Hematopoietic multipotent progenitor cell treated with erythropoietin and hydrocortisone succinate and interleukin-3 and kit ligand, for 6 days (in vitro differentiated cells): ENCODE measurements around the gene FAF2.
"Not testable (repeated sequence)": the region's sequence is repeated elsewhere in the genome, so short reads cannot be mapped to it uniquely, and the experiment has no call there.

ENCODE experiments used
- DNase-seq: peaks from one replicate; pipeline ENCODE4 v3.0.0-alpha.2; 2015

FAF2 gene

DNA sequence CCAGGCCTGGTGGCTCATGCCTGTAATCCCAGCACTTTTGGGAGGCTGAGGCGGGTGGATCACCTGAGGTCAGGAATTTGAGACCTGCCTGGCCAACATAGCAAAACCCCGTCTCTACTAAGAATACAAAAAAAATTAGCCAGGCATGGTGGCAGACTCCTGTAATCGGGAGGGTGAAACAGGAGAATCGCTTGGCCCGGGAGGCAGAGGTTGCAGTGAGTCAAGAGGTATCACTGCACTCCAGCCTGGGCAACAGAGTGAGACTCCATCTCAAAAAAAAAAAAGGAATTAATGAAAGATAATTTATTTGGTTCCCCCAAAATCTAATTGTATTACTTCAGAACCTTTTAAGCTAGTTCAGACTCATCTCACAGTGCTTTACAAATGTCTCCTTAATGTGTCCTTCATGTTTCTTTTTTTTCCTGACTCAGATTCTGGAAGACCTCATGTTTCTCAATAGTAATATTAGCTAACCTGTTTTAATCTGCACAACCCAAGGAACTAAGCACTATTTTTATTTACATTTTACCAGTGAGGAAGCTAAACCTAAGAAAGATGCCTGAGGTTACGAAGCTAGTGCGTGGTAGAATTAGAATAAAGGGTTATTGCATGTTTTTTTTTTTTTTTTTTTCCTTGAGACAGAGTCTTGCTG, 15.1 kb downstream of the FAF2 start:
- no peak for DNase-seq

DNA sequence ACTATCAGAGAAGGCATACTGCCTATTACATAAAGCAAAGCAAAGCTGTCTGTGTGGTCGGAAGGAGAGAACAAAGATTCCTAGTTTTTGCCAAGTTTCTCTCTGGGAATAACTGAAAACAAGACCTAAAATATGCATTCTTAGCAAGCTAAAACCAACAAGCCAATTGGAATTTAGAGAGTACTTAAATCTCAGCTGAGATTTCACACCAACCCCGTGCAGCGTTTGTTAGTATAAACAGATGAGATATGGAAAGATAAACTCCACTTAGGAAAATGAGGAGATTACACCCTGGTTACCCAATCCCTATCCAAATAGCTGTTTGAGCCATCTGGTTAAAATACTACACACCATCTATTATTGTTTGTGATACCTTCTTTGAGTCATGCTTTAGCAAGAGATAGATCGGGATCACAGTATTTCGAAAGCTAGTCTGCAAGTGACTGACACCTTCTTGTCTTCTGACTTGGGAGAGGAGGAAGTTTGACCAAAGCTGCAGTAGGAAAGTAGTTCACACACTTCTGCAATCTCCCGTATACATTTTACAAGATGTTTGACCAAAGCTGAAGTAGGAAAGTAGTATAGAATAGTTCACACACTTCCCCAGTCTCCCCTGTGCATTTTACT, 18.2 kb downstream of the FAF2 start:
- peak; percentile 43 for DNase-seq

DNA sequence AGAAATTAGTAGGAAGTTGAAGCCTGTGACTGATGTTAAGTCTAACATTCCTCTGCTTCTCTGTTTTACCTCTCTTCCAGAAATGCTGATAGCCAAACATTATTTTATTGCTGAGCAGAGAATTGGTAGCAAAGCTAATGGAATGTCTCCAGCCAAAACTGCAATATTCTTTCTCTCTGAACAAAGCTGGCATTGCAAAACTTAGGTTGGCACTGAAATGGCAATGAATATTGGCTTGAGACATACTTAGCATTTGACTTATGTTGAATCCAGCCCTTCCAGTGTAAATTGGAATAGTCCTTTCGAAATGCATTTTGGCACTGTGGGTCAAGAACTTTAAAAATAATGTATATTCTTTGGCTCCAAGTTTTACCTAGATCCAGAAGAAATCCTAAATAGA, 21.1 kb downstream of the FAF2 start:
- DNase-seq: no peak

DNA sequence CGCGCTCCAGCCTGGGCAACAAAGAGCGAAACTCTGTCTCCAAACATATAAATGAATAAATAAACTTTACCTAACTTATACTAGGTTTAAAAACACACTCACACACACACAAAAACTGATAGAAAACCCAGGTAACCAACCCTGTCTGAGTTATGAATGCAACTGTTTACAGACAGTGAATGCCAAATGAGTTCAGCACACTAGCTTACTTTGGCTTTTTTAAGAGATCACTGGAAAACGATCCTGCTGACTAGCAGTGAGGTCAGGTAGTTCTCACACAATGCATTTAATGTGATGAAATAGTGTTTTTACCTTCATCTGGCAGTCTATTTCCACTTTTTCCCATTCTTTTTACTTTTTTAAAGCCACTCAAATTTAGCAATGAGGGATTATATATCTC, 22.4 kb downstream of the FAF2 start:
- no peak for DNase-seq

DNA sequence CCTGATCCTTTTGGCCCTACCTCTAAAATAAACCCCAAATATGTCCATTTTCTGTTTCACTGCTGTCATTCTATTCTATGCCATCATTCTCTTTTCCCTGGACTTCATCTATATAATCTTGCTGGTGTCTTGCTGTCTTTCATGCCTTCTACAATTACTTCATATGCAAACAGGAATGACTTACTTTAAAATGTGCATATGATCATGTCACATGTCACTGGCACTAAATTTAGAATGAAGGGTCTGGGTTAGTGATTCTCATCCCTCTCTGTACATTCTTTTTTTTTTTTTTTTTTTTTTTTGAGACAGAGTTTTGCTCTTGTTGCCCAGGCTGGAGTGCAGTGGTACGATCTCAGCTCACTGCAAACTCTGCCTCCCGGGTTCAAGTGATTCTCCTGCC, 22.9 kb downstream of the FAF2 start:
- no peak for DNase-seq

DNA sequence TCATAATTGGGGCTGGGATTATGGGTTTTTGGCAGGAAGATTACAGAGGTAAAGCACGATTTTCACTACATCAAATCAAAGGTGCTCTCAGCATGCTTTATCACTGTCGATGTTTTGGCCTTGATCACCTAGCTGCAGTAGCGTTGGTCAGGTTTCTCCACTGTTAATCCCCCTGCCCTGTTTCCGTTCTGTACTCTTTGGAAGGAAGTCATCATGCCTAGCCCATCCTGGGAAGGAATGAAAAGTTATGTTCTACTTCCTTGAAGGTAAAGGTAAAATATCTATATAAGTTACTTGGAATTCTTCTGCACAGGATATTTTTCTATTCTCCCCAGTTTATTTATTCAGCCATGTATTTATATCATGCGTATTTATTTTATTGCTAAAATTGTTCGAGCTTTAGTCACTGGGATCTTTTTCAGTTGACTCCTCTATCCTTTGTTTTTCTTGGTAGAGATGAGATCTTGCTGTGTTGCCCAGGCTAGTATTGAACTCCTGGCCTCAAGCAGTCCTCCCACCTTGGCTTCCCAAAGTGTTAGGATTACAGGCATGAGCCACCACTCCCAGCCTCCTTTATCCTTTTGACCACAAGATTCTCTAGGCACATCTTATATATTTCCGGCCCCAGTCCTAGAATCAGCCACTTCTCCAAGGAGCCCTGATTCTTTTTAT, 25.3 kb downstream of the FAF2 start:
- no peak for DNase-seq

DNA sequence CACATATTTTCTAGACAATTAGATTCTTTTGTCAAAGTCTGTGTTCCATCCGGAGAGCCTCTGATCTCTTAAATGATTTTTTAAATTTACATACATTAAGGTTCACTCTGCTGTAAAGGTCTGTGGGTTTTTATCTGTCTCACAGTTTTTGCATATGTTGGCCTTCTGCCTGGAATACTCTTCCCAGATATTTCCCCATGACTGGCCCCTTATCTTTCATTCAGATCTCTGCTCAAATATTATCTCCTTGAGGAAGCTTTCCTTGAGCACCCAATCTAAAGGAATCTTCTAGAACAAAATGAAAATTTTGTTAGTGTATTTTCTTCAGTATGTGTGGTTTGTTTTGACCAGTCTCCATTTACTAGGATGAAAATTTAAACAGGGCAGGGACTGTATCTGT, 26.3 kb downstream of the FAF2 start:
- peak; percentile 31 for DNase-seq

DNA sequence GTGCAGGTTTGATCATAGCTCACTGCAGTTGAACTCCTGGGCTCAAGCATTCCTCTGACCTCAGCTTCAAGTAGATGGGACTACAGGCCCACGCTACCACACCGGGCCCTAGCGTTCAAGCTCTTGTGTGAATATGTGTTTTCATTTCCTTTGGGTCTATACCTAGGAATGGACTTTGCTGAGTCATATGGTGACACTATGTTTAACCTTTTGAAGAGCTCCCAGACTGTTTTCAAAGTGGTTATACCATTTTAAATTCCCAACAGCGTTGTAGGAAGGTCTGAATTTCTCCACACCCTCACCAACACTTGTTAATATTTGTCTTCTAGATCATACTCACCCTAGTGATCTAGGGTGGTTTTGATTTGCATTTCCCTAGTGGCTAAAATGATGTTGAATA, 33.5 kb downstream of the FAF2 start:
- DNase-seq: no peak

DNA sequence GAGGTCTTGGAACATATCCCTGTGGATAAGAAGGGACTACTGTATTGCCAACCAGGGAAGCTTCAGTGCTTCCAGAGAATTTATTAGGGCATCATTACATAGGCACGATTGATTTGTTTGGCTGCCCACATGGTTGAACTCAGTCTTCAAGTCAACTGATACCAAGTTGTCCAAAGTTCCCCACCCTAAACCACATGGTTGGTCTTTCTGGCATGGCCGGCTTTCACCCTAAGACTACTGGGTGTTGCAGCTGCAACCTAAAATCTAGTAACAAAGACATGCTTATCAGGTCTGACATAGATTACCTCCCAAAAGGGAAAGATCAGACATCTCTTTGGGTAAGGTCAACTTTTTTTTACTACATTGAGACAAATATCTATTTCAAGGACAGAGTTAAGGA, 37.0 kb downstream of the FAF2 start:
- DNase-seq: peak; percentile 69

DNA sequence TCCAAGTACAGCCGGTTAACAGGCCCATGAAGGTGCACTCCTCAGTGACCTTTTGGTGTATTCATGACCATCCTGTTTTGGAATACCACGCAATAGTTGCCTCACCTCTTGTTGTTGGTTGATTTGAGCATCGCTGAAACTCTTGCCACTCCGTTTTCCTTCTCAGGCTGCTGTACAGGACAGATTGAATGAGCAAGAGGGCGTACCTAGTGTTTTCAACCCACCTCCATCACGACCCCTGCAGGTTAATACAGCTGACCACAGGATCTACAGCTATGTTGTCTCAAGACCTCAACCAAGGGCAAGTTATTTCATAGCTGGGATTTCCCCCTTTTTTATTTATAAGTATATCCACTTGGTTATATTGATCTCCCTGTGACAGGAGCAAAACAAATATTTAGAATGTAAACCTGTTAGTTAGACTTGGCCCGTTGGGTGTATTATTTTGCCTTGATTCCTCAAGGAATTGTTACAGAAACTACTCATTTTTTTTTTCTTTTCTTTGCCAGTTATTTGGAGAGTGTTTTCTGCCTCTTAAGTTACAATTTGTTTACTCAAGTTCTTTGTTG, 38.1 kb downstream of the FAF2 start:
- DNase-seq: no peak

DNA sequence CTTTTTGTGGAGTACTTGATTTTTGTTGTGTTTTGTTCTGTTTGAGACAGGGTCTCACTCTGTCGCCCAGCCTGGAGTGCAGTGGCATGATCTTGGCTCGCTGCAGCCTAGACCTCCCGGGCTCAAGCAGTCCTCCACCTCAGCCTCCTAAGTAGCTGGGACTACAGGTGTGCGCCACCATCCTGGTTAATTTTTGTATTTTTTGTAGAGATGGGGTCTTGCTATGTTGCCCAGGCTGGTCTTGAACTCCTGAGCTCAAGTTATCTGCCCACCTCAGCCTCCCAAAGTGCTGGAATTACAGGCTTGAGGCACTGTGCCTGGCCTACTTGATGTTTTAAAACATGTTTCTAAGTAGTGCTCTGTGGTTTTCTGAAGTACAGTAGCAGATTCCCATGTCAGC, 39.0 kb downstream of the FAF2 start:
- DNase-seq: not testable (repeated sequence)

DNA sequence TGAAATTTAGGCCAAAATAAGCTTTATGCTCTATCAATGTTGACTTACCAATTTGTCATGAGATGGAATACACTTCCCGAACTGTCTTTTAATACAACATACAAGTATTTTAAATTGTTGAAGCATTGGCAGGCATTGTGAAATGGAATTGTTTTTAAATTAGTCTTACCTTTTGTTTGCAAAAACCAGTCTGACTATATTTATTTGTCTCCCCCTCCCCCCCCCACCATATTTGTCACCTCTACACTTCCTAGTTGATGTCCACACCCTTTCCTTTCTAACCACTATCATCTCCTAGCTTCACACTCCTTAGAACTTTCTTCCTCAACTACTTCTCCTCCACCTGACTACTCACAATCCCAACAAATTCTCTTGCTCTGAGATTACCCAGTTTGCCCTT, 40.9 kb downstream of the FAF2 start:
- no peak for DNase-seq

DNA sequence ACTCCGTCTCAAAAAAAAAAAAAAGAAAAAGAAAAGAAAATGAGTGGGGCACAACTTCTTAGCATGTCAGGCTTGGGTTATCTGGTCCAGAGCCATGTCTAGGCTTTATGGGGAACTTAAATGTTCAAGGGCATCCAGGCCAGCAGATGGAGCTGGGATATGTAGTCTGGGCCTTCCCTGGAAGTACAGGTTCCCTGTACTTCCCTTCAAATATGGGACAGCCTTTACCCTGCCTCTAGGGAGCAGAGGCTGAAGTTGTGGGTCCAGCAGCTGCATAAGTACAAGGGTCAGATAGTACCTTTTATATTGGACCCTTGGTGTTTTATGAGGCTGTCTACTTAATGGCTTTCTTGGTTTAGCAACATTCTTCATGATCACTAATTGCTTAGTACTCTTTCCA, 42.1 kb downstream of the FAF2 start:
- DNase-seq: no peak

DNA sequence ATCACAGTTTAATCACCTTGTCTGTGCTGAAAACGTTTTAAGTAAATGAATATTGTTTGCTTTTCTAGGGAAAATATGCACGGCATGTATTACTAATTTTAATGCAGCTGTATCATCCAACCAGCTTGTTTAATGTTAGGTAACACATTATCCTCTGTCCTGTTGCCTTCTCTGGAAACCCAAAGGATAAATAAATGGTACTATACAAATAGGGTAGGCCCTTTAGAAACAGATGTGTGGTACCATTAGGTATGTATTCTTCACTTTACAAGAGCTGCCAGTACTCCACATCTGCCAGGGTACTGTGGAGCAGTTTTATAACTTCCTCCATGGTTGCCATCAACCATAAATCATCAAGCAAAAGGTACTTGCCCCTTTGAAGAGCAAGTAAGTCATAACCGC, 42.9 kb downstream of the FAF2 start:
- DNase-seq: no peak

DNA sequence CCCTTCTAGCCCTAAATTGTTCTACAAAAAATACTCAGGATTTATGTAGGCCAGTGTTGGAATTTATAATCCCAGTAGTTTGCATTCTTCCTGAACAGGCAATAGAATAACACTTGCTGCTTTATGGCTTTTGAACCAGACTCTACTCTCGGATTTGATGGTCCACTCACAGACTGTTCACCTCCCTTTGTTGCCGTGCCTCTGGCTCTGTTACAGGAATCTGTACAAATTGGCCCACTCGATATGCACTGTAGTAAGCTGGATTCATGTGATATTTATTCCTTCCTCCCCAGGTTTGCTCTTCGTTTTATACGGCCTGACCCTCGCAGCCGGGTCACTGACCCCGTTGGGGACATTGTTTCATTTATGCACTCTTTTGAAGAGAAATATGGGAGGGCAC, 43.7 kb downstream of the FAF2 start:
- DNase-seq: no peak

DNA sequence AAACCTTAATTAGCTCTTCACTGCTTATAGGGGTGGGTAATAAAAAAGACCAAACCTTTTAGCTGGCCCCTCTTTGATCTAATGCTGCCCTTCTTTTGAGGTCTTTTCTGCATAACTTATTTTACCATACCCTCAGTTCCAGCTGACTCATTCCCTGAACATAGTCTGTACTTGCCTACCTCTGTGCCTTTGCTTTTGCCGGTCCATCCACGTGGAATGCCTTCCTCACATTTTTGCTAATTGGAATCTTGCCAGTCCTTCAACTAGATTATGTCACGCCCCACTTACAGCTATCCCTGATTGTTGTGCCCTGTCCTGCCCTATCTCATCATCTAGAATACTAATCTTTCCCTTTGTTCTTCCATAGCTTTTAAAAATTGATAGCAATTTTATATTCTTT, 44.2 kb downstream of the FAF2 start:
- no peak for DNase-seq

DNA sequence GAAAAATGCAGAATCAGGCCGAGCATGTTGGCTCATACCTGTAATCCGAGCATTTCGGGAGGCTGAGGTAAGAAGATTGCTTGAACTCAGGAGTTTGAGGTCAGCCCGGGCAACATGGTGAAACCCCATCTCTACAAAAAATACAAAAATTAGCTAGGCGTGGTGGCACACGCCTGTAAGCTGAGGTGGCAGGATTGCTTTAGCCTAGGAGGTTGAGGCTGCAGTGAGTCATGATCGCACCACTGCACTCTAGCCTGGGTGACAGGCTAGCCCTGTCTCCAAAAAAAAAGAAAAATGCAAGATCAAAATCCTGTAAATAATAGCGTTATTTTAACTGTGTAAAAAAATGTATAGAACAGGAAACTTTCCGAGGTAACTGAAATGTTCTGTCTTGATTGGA, 49.7 kb downstream of the FAF2 start:
- no peak for DNase-seq

DNA sequence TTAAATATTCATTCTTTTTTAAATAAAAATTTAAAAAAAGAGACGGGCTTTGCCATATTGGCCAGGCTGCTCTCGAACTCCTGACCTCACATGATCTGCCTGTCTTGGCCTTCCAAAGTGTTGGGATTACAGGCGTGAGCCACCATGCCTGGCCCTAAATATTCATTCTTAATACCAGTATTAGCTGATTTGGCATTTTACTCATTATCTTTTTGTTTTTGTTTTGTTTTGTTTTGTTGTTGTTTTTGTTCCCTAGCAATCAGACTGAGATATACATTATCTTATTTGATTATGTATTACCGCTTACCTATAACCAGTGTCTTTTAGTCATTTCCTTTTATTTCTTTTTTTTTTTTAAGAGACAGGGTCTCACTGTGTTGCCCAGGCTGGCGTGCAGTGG, 51.1 kb downstream of the FAF2 start:
- no peak for DNase-seq

DNA sequence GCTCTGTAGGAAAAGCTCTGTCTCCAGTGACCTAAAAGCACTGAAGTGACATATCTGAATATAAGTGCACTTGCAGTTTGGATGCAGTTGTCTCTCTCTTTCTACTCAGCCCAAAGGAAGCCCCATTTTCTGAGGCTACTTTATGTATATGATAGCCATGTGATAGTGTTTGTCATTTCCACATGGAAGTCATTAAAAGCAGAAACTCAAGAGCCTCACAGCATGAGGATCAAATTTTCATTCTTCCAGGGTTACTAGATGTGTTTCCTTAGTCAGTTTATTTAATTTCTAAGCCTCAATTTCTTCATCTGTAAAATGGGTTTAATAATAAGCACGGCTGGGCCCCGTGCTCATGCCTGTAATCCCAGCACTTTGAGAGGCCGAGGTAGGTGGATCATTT, 52.3 kb downstream of the FAF2 start:
- no peak for DNase-seq

DNA sequence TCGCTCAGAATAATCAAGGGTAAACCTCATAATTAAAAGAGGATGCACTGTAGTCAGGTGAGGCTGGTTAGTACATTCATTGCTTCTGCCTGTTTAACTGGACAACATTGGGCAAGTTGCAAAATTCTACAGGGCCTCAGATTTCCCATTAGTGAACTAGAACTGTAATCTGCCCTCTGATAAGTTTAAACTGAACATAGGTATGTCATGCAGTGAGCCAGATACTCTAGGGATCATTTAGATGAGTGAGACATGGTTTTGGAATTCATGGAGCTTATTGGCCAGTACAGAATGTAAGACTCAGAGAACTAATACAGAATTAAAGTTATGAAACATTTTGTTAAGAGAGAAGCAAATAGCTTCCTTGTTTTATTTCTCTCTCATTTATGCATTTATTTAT, 53.1 kb downstream of the FAF2 start:
- no peak for DNase-seq

DNA sequence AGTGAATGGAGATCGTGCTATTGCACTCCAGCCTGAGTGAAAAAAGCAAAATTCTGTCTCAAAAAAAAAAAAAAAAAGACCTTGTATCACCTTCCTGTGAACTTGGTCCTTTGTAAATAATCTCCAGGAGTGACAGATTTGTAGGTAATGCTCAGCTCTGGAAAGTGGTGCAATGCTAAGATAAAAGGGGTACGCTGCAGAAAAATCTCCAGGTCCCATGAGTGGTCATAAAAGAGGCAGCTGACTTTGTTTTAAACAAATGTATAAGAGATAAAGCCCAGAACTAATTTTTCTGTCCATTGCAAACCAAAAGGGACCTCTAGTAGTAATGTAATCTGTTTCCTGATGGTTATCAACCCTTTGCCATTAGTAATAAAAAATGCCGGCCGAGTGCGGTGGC, 55.3 kb downstream of the FAF2 start:
- DNase-seq: no peak

DNA sequence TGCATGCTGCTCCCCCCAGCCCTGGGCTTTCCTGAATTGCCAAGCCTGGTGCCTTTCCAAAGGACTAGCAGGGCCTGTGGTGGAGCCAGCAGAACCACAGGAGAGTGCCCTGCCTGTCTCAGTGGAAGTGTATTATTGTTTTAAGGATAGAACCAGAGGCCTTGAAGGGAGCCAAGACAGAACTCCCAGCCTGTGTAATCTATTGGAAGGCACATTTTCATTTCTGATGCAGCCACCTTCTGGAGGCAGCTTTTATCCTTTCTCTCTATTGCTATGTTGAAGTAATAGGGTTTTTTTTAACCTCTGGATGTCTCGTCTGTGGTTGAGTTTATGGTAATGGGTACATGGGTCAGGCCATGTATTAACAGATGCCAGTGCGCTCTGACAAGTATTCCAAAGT, 59.7 kb downstream of the FAF2 start:
- DNase-seq: no peak

DNA sequence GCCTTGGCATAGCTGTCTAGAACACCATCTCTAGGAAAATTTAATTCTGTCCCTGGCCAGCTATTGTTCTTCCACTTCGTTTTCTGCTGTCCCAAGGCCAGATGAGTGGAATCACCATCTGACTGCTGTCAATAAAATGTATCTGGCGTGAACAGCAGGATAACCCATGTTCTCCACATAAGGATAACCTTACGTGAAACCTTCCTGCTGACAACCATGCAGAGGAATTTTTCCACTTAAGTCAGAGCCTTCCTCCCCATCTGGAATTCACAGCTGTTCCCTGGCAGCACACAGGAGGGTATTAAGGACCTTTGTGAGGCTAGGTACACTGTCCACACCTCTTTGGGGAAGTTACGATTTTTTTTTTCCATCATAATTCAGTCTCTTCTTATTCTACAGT, 60.4 kb downstream of the FAF2 start:
- no peak for DNase-seq

DNA sequence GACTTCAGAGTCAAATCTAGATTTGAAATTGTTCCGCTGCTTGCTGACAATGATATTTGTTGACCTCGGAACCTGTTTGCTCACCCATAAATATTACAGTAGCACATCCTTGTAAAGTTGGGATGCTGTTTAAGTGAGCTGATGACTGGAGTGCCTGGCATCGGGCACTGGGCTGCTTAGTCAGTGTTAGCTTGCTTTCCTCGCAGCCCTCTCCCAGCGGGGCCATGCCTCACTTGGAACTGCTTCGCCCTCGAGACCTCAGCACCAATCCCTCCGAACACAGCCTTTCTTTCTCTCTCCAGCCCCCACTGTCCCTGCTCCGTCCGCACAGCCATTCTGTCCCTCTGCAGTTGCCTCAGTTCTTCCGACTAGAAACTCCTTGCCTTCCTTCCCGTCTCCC, 65.6 kb downstream of the FAF2 start:
- DNase-seq: no peak
